Liver (tissue), 9 donors: ENCODE results near the gene OTOL1. TPM values are rescaled to one million over a fixed set of nuclear protein-coding genes. Genes with fewer than 3 reads are reported as not detected.

ENCODE experiments used
- DNase-seq: peaks from one replicate; pipeline ENCODE4 v3.0.0-alpha.2; 2017; ENCODE audit warnings: low spot score
- H3K27ac ChIP-seq, 2 donors: one replicate each; pipeline ENCODE4 v1.7.0; 2013; ENCODE audit warnings: inconsistent platforms in 2 of 2, low read length in 2 of 2, control low read depth in 1 of 2, low read depth in 1 of 2, mild to moderate bottlenecking in 1 of 2
- H3K27me3 ChIP-seq, 4 donors: one replicate each; pipeline versions ENCODE4 v1.6.1 to v1.7.0; 2013; ENCODE audit warnings: low read length in 3 of 4, inconsistent platforms in 1 of 4, mild to moderate bottlenecking in 1 of 4, moderate library complexity in 1 of 4; ENCODE audit not compliant: control insufficient read depth in 4 of 4, insufficient read depth in 4 of 4
- H3K36me3 ChIP-seq, 4 donors: one replicate each; pipeline versions ENCODE4 v1.6.1 to v1.7.0; 2013; ENCODE audit warnings: low read length in 3 of 4, mild to moderate bottlenecking in 3 of 4, low read depth in 1 of 4, moderate library complexity in 1 of 4; ENCODE audit not compliant: control insufficient read depth in 4 of 4, insufficient read depth in 3 of 4
- H3K4me1 ChIP-seq, 4 donors: one replicate each; pipeline versions ENCODE4 v1.6.1 to v1.7.0; 2013; ENCODE audit warnings: low read length in 3 of 4, mild to moderate bottlenecking in 3 of 4, moderate library complexity in 1 of 4; ENCODE audit not compliant: control insufficient read depth in 4 of 4, insufficient read depth in 4 of 4
- H3K4me3 ChIP-seq, 3 donors: one replicate each; pipeline versions ENCODE4 v1.6.1 to v1.7.0; 2013; ENCODE audit warnings: low read length in 3 of 3, control low read depth in 1 of 3, low read depth in 1 of 3, mild to moderate bottlenecking in 1 of 3
- H3K9ac ChIP-seq, 2 donors: one replicate each; pipeline ENCODE4 v1.7.0; 2013; ENCODE audit warnings: low read length in 2 of 2, mild to moderate bottlenecking in 2 of 2, moderate library complexity in 2 of 2, control low read depth in 1 of 2, low read depth in 1 of 2
- H3K9me3 ChIP-seq, 4 donors: one replicate each; pipeline versions ENCODE4 v1.6.1 to v1.7.0; 2013; ENCODE audit warnings: low read length in 3 of 4; ENCODE audit not compliant: control insufficient read depth in 4 of 4
- EGR1 ChIP-seq, 2 donors: IDR thresholded peaks; 2 replicates each; pipeline ENCODE4 v1.6.1; 2016 to 2018; ENCODE audit warnings: antibody characterized with exemption in 2 of 2, low read depth in 2 of 2
- FOXA1 ChIP-seq: IDR thresholded peaks from 2 replicates; pipeline ENCODE4 v1.6.1; 2016; ENCODE audit warnings: antibody characterized with exemption
- FOXA2 ChIP-seq: IDR thresholded peaks from 2 replicates; pipeline ENCODE4 v1.6.1; 2016; ENCODE audit warnings: antibody characterized with exemption
- GABPA ChIP-seq, 2 donors: IDR thresholded peaks in 1 of 2; conservative IDR thresholded peaks in 1 of 2; 2 replicates each; pipeline ENCODE4 v1.6.1; 2016; ENCODE audit warnings: antibody characterized with exemption in 2 of 2, mild to moderate bottlenecking in 1 of 2, moderate library complexity in 1 of 2
- HNF4A ChIP-seq, 2 donors: conservative IDR thresholded peaks; 2 replicates each; pipeline ENCODE4 v1.6.1; 2016; ENCODE audit warnings: antibody characterized with exemption in 2 of 2, mild to moderate bottlenecking in 2 of 2
- JUND ChIP-seq, 2 donors: IDR thresholded peaks; 2 replicates each; pipeline ENCODE4 v1.6.1; 2016; ENCODE audit warnings: antibody characterized with exemption in 2 of 2
- NR2F2 ChIP-seq: IDR thresholded peaks from 2 replicates; pipeline ENCODE4 v1.6.1; 2016; ENCODE audit warnings: antibody characterized with exemption
- RAD21 ChIP-seq, 2 donors: IDR thresholded peaks; 2 replicates each; pipeline ENCODE4 v1.6.1; 2016; ENCODE audit warnings: antibody characterized with exemption in 2 of 2, mild to moderate bottlenecking in 2 of 2
- RXRA ChIP-seq, 2 donors: IDR thresholded peaks; 2 replicates each; pipeline ENCODE4 v1.6.1; 2017 to 2018; ENCODE audit warnings: antibody characterized with exemption in 2 of 2, mild to moderate bottlenecking in 1 of 2
- SP1 ChIP-seq: IDR thresholded peaks from 2 replicates; pipeline ENCODE4 v1.6.1; 2018; ENCODE audit warnings: antibody characterized with exemption, mild to moderate bottlenecking
- TAF1 ChIP-seq: conservative IDR thresholded peaks from 2 replicates; pipeline ENCODE4 v1.6.1; 2016; ENCODE audit warnings: antibody characterized with exemption, mild to moderate bottlenecking
- YY1 ChIP-seq: IDR thresholded peaks from 2 replicates; pipeline ENCODE4 v1.6.1; 2016; ENCODE audit warnings: antibody characterized with exemption, mild to moderate bottlenecking
- WGBS: extraction: QIAGEN DNeasy Blood & Tissue Kit; methylation state at CpG from one replicate; pipeline ENCODE4 v1.1.7; 2013; 5-methylcytosine and 5-hydroxymethylcytosine counted together
- polyA plus RNA-seq, 2 donors: library from polyadenylated mRNA; stranded (reverse) in 1 of 2; unstranded in 1 of 2; fragments of 200-250 nt in 1 of 2; fragments of >200 nt in 1 of 2; fragmentation: Nextera tagmentation in 1 of 2; extraction: Ambion mirVana in 1 of 2; gene quantifications; one replicate each; pipeline versions ENCODE4 v1.2.1 to v1.2.3, GENCODE V29; 2013 to 2015
- total RNA-seq, 2 donors: library from RNA; depleted of rRNA; stranded (reverse); fragments of >200 nt; gene quantifications; one replicate each; pipeline ENCODE4 v1.2.3, GENCODE V29; 2014
- TF ChIP-seq, protein P1 (sequence below): IDR thresholded peaks from 2 replicates; pipeline ENCODE4 v1.6.1; 2016; ENCODE audit warnings: antibody characterized with exemption
- TF ChIP-seq, protein P2 (sequence below): IDR thresholded peaks from 2 replicates; pipeline ENCODE4 v1.6.1; 2016; ENCODE audit warnings: antibody characterized with exemption, mild to moderate bottlenecking
- TF ChIP-seq, protein P3 (sequence below): IDR thresholded peaks from 2 replicates; pipeline ENCODE4 v1.6.1; 2016; ENCODE audit warnings: antibody characterized with exemption
- TF ChIP-seq, protein P4 (sequence below): IDR thresholded peaks from 2 replicates; pipeline ENCODE4 v1.6.1; 2016; ENCODE audit warnings: antibody characterized with exemption
- donor health status: healthy.
- donor health status: healthy.
- donor health status: healthy.
- donor health status: healthy.
- donor health status: healthy.

Gene OTOL1
- total and polyA plus RNA-seq, 4 donors = not detected

DNA sequence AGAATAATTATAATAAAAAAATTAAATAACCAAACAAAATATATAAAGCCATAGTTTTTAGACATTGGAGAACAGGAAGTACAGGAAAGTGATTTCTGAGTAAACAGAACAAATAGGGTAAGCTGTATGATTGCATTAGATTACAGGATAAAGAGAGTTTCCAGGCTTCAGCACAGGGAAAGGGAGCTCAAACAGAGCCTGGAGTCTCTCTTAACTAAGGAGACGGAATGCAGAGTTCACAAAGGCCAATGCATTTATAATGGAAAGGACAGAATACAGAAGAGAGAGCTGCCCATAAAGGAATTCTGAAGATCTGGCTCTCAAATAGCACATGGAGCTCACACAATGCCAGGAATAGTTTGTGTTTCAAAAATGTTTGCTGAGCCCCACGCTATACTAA is 42.0 kb upstream of the OTOL1 start:
- TF ChIP-seq, protein P1, sequence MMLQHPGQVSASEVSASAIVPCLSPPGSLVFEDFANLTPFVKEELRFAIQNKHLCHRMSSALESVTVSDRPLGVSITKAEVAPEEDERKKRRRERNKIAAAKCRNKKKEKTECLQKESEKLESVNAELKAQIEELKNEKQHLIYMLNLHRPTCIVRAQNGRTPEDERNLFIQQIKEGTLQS = no peak
- TF ChIP-seq, protein P2, sequence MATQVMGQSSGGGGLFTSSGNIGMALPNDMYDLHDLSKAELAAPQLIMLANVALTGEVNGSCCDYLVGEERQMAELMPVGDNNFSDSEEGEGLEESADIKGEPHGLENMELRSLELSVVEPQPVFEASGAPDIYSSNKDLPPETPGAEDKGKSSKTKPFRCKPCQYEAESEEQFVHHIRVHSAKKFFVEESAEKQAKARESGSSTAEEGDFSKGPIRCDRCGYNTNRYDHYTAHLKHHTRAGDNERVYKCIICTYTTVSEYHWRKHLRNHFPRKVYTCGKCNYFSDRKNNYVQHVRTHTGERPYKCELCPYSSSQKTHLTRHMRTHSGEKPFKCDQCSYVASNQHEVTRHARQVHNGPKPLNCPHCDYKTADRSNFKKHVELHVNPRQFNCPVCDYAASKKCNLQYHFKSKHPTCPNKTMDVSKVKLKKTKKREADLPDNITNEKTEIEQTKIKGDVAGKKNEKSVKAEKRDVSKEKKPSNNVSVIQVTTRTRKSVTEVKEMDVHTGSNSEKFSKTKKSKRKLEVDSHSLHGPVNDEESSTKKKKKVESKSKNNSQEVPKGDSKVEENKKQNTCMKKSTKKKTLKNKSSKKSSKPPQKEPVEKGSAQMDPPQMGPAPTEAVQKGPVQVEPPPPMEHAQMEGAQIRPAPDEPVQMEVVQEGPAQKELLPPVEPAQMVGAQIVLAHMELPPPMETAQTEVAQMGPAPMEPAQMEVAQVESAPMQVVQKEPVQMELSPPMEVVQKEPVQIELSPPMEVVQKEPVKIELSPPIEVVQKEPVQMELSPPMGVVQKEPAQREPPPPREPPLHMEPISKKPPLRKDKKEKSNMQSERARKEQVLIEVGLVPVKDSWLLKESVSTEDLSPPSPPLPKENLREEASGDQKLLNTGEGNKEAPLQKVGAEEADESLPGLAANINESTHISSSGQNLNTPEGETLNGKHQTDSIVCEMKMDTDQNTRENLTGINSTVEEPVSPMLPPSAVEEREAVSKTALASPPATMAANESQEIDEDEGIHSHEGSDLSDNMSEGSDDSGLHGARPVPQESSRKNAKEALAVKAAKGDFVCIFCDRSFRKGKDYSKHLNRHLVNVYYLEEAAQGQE = no peak
- no peak for TF ChIP-seq RXRA (IDR thresholded peaks at IDR 0.05)
- TF ChIP-seq HNF4A (conservative IDR thresholded peaks at IDR 0.05) = no peak
- no peak for TF ChIP-seq NR2F2
- no peak for TF ChIP-seq JUND (IDR thresholded peaks at IDR 0.05)
- TF ChIP-seq, protein P3, sequence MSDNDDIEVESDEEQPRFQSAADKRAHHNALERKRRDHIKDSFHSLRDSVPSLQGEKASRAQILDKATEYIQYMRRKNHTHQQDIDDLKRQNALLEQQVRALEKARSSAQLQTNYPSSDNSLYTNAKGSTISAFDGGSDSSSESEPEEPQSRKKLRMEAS = no peak
- TF ChIP-seq YY1 = no peak
- no peak for TF ChIP-seq EGR1 (IDR thresholded peaks at IDR 0.05; ENCODE audit: low read depth in 2 of 2)
- no peak for TF ChIP-seq FOXA2
- TF ChIP-seq SP1 = no peak
- TF ChIP-seq TAF1 = no peak
- TF ChIP-seq RAD21 (IDR thresholded peaks at IDR 0.05) = no peak
- TF ChIP-seq FOXA1 = no peak
- TF ChIP-seq, protein P4, sequence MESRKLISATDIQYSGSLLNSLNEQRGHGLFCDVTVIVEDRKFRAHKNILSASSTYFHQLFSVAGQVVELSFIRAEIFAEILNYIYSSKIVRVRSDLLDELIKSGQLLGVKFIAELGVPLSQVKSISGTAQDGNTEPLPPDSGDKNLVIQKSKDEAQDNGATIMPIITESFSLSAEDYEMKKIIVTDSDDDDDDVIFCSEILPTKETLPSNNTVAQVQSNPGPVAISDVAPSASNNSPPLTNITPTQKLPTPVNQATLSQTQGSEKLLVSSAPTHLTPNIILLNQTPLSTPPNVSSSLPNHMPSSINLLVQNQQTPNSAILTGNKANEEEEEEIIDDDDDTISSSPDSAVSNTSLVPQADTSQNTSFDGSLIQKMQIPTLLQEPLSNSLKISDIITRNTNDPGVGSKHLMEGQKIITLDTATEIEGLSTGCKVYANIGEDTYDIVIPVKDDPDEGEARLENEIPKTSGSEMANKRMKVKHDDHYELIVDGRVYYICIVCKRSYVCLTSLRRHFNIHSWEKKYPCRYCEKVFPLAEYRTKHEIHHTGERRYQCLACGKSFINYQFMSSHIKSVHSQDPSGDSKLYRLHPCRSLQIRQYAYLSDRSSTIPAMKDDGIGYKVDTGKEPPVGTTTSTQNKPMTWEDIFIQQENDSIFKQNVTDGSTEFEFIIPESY = no peak
- H3K4me3 ChIP-seq = no peak overlapping the region
- no peak overlapping the region for H3K27ac ChIP-seq
- peaks cover 0 to 2% (median 0%) of the 10 kb centered on the region in 4 donors for H3K27me3 ChIP-seq
- DNase-seq = no peak
- H3K9me3 ChIP-seq = no peaks in the 10 kb centered on the region
- no peaks in the 10 kb centered on the region for H3K36me3 ChIP-seq
- H3K9ac ChIP-seq = no peak overlapping the region
- 83% methylated on average over 2 of the region's 2 CpGs for WGBS
- no peaks in the 10 kb centered on the region for H3K4me1 ChIP-seq

DNA sequence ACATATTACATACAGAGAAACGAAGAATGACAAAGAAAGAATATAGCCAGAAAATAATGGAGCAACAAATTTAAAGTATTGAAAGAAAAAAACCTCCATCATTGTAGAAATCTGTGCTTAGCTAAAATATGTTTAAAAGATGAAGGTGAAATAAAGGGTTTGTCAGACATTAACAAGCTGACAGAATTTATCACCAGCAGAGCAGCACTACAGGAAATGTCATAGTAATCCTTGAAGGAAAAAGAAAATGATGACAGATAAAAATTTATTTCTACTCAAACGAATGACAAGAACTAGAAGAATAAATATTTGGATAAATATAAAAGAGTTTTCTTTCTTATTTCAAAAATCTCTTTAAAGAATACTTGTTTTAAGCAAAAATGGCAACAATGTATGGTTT is 40.6 kb upstream of the OTOL1 start:
- no peak for DNase-seq
- TF ChIP-seq EGR1 (IDR thresholded peaks at IDR 0.05; ENCODE audit: low read depth in 2 of 2) (no peak), RXRA (IDR thresholded peaks at IDR 0.05) (no peak), GABPA (IDR thresholded peaks at IDR 0.05 in 1 of 2, conservative IDR thresholded peaks at IDR 0.05 in 1 of 2) (no peak), YY1 (no peak)
- TF ChIP-seq, protein P1 = no peak
- WGBS = 67% methylated on average over 2 of the region's 2 CpGs

More for the DNA sequence above, 40.6 kb upstream of the OTOL1 start:
- Histone ChIP-seq H3K27me3 (peaks cover 0 to 2% (median 0%) of the 10 kb centered on the region in 4 donors), H3K27ac (no peak overlapping the region), H3K4me1 (no peaks in the 10 kb centered on the region), H3K9ac (no peak overlapping the region), H3K4me3 (no peak overlapping the region), H3K36me3 (no peaks in the 10 kb centered on the region), H3K9me3 (no peaks in the 10 kb centered on the region)
